GM11168 (cell line): ENCODE measurements around the gene TAS1R3.
"Not testable (repeated sequence)": the region's sequence is repeated elsewhere in the genome, so short reads cannot be mapped to it uniquely, and the experiment has no call there.

Source experiments
- in situ Hi-C: fragments of 300-500 bp; cut with MboI; formaldehyde crosslinking; loops from one replicate; pipeline ENCODE4 v1.12.0; 2022; ENCODE audit warnings: low sequenced_read_pairs; ENCODE audit not compliant: unreplicated experiment

The TAS1R3 gene

GRCh38 chr1:1307923-1308755 is 22.9 kb upstream of the TAS1R3 start, which contains the start of the genes ACAP3 and PUSL1:
Gene ACAP3 (minus strand): TSS chr1:1307930. CDS start chr1:1307815, 115 bp downstream.
Gene PUSL1 (plus strand): TSS chr1:1308597. CDS start chr1:1308644, 47 bp downstream.
- in situ Hi-C loops, result no loop called here

DNA sequence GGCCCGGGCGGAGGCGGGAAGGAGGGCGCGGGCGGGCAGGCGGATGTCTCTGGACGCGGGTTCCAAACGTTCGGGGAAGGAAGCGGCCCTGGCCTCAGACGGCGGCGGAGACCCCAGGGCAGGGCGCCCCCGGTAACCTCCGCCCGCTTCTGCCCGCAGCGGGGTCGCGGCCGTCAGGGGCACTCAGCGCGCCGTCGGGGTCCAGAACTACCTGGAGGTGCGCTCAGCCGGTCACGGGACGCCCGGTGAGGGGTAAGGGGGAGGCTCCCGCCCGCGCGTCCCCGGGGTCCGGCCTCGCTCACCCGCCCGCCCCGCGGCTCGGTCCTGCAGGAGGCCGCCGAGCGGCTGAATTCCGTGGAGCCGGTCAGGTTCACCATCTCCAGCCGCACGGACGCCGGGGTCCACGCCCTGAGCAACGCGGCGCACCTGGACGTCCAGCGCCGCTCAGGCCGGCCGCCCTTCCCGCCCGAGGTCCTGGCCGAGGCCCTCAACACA is 22.3 kb upstream of the TAS1R3 start:
- in situ Hi-C loops, result no loop called here

DNA sequence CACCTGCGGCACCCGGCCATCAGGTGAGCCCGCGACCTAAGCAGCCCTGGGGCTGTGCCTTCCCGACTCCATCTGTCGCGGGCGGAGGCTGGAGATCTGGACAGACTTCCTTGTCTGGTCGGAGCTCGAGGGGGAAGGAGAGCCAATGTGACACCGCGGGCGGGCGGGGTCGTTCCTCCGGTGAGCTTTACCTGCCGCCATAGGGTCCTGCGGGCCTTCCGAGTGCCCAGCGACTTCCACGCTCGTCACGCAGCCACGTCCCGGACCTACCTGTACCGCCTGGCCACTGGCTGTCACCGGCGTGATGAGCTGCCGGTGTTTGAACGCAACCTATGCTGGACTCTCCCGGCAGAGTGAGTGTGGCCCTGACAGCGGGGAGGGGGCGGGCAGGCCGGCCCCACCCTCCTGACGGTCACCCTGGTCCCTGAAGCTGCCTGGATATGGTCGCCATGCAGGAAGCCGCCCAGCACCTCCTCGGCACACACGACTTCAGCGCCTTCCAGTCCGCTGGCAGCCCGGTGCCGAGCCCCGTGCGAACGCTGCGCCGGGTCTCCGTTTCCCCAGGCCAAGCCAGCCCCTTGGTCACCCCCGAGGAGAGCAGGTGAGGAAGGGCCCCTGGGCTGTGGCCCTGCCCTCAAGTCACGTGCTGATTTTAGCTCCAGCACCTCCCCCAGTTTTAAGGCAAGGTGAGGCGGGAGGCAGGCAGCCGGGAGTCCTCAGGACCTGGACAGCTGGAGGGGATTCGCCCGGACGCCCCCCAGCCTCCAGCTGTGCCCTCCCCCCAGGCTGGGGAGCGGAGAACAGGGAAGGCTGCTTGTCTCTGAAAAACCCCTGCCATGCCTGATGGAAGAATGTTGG is 21.6 kb upstream of the TAS1R3 start:
- in situ Hi-C loops, result no loop called here

DNA sequence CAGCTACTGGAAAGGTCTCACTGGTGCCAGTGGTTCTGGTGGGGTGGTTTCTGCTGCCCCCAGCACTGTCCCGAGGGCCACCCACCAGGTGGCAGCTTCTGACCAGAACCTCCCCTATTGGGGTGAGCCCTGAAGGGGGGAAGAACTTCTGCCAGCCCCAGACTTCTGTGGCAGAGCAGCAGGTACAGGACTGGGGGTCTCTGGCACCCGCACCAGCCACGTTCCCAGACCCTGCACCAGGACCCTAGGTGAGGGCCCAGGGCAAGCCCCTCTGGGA is 21.0 kb upstream of the TAS1R3 start:
- in situ Hi-C loops, result no loop called here

GRCh38 chr1:1310476-1311053 is 20.5 kb upstream of the TAS1R3 start:
- in situ Hi-C loops, result no loop called here

DNA sequence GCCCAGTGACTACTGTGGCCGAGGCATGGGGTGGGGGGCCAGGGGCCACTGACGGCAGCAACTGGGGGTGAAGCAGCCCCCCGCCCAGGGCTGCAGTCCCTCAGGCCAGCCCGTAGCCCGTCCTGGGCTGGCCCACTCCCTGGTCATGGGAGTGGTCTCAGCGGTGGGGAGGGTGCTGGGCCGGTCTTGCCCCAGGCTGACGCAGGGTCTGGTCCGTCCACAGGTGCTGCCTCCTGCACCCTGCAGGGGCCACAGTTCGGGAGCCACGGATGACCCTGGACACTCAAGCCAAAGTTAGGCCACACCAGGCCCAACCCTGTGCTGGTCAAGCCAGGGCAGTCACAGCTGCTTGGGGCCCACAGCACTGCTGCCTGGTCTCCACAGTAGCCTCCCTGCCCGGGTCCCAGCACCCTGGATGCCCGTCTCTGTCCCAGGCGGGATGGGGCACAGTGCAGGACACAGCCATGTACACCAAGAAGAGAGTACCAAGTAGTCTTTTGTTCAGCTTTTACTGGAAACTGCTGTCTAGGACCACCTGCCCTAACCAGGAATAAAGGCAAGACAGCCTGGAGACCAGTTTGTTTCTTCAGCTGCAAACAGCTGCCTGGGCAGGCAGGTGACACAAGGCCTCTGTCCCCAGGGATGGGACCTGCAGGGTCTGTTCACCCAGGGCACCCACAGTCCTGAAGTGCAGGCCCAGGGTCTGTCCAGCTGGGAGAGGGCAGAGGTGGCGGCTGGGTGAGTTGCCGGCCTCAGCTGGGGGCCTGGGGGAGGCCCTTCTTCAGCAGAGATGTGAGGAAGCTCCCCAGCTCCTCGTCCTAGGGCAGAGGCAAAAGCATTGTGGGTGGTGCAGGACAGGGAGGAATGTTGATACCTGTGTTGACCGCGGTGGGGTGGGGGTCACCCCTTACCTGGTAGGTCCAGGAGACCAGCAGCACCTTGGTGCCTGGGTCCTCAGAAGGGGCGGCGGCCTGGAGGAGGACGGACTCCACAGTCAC is 19.7 kb upstream of the TAS1R3 start:
- in situ Hi-C loops, result no loop called here

GRCh38 chr1:1312450-1313314 is 18.4 kb upstream of the TAS1R3 start:
- in situ Hi-C loops, result no loop called here

DNA sequence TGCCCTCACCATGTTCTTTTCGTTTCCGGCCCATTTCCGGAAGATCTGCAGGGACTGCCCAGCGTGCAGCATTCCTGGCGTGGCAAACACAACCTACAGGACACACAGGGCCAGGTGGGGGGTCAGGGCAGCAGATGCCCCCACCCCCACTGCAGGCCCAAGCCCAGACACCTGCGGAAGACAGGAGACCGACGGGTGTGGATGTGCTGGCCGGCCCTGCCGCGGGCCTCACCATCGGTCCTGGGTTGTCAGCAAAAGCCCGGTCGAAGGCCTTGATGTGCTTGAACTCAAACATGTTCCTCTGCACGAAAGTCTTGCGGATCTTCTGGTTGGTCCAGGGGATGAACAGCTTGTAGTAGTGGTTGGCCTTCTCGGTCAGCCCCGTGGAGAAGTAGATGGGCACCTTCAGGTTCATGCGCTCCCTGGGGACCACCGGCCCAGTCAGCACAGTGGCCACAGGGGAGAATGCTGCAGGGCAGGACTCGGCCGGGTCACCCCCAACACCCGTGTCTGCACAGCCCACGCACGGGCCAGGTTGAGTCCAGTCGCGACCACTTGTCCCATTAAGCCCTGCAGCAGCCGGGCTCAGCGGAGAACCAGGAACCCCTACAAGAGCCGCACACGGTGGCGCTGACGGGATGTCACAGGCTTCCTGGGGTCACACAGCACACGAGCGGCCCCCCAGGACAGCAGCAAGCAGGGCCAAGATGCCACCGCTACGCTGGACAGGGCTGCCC is 17.4 kb upstream of the TAS1R3 start:
- in situ Hi-C loops, result no loop called here

- in situ Hi-C loops, result no loop called here
These were observed 16.9 kb upstream of the TAS1R3 start for GRCh38 chr1:1314237-1314586.

GRCh38 chr1:1314678-1315335 is 16.3 kb upstream of the TAS1R3 start:
- in situ Hi-C loops, result no loop called here

GRCh38 chr1:1315435-1315954 is 15.6 kb upstream of the TAS1R3 start:
- in situ Hi-C loops, result no loop called here

GRCh38 chr1:1316199-1316598 is 14.9 kb upstream of the TAS1R3 start:
- in situ Hi-C loops, result not testable (repeated sequence)

GRCh38 chr1:1317420-1317819 is 13.7 kb upstream of the TAS1R3 start:
- in situ Hi-C loops, result no loop called here

DNA sequence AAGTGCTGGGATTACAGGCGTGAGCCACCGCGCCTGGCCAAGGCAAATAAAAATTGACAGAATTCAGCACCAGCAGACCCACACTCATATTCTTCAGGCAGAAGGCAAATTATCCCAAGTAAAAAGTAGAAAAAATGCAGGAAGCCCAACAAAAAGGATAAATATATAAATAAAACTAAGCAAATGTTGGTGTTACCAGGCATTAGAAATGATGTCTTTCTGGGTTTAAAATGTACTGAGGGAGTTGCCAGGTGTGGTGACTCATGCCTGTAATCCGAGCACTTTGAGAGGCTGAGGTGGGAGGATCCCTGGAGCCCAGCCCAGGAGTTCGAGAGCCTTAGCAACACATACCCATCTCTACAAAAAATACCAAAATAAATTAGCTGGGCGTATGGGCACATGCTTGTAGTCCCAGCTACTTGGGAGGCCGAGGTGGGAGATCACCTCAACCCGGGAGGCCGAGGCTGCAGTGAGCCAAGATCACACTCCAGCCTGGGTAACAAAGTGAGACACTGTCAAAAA is 12.9 kb upstream of the TAS1R3 start:
- in situ Hi-C loops, result no loop called here

GRCh38 chr1:1318777-1319645 is 12.1 kb upstream of the TAS1R3 start:
- in situ Hi-C loops, result no loop called here

GRCh38 chr1:1319646-1319941 is 11.5 kb upstream of the TAS1R3 start:
- in situ Hi-C loops, result no loop called here
